Skin of body (tissue), 2 donors: Measurements from ENCODE around the gene XRCC5. TPM values are rescaled to one million over a fixed set of nuclear protein-coding genes. Genes with fewer than 3 reads are reported as not detected.
A peak's percentile ranks its signal among the peaks of the same experiment; 100 is the strongest.
"Not testable (repeated sequence)": the region's sequence is repeated elsewhere in the genome, so short reads cannot be mapped to it uniquely, and the experiment has no call there.

ENCODE experiments used
- DNase-seq: peaks from one replicate; lab custom pipeline; 2025; lab: John Stamatoyannopoulos, UW
- total RNA-seq: library from RNA; depleted of rRNA; stranded (reverse); fragments of >200 nt; gene quantifications from one replicate; pipeline ENCODE4 v1.2.3, GENCODE V29; 2014

The XRCC5 gene
- total RNA-seq, 1 donor from 2014 or later = 166 TPM

- DNase-seq = no peak
Measured at GRCh38 chr2:216117561-216118340, 8.6 kb downstream of the XRCC5 start.

GRCh38 chr2:216118474-216118873 lies 9.3 kb downstream of the XRCC5 start:
- DNase-seq = no peak

GRCh38 chr2:216119146-216119545 lies 10.0 kb downstream of the XRCC5 start:
- peak; percentile 26 for DNase-seq

GRCh38 chr2:216119986-216120385 lies 10.8 kb downstream of the XRCC5 start:
- no peak for DNase-seq

GRCh38 chr2:216121255-216121654 lies 12.1 kb downstream of the XRCC5 start:
- DNase-seq = no peak

- no peak for DNase-seq
Measured at GRCh38 chr2:216126943-216127342, 17.8 kb downstream of the XRCC5 start.

- DNase-seq = peak; percentile 95
Measured at GRCh38 chr2:216130346-216130971, 21.3 kb downstream of the XRCC5 start.

GRCh38 chr2:216131175-216131926 lies 22.2 kb downstream of the XRCC5 start:
- no peak for DNase-seq

- no peak for DNase-seq
Measured at GRCh38 chr2:216132585-216132984, 23.4 kb downstream of the XRCC5 start.

GRCh38 chr2:216133397-216133796 lies 24.2 kb downstream of the XRCC5 start:
- DNase-seq = no peak

- no peak for DNase-seq
Measured at GRCh38 chr2:216134958-216135541, 25.9 kb downstream of the XRCC5 start.

- no peak for DNase-seq
Measured at GRCh38 chr2:216139884-216140283, 30.7 kb downstream of the XRCC5 start.

- not testable (repeated sequence) for DNase-seq
Measured at GRCh38 chr2:216141516-216141915, 32.4 kb downstream of the XRCC5 start.

GRCh38 chr2:216142540-216142939 lies 33.4 kb downstream of the XRCC5 start:
- DNase-seq = no peak

GRCh38 chr2:216144372-216144771 lies 35.2 kb downstream of the XRCC5 start:
- DNase-seq = no peak

- no peak for DNase-seq
Measured at GRCh38 chr2:216144857-216145256, 35.7 kb downstream of the XRCC5 start.

- no peak for DNase-seq
Measured at GRCh38 chr2:216146573-216146972, 37.4 kb downstream of the XRCC5 start.

GRCh38 chr2:216147172-216148131 lies 38.3 kb downstream of the XRCC5 start:
- DNase-seq = no peak

- no peak for DNase-seq
Measured at GRCh38 chr2:216148983-216149382, 39.8 kb downstream of the XRCC5 start.

GRCh38 chr2:216149741-216150140 lies 40.6 kb downstream of the XRCC5 start:
- no peak for DNase-seq
